Middle frontal gyrus (tissue), 1 donor: Measurements from ENCODE around the gene NEU4.

Experiments used
- DNase-seq: peaks from one replicate; pipeline ENCODE4 v3.0.0-alpha.2; 2015; ENCODE audit warnings: low spot score; ENCODE audit errors: extremely low spot score

Gene NEU4

GRCh38 chr2:241851325-241852115 is 42.5 kb downstream of the NEU4 start:
- no peak for DNase-seq

- DNase-seq, result no peak
These were observed 43.4 kb downstream of the NEU4 start for GRCh38 chr2:241852116-241852980.

- no peak for DNase-seq
These were observed 44.1 kb downstream of the NEU4 start for GRCh38 chr2:241852981-241853631.

GRCh38 chr2:241853651-241854341 is 44.8 kb downstream of the NEU4 start:
- no peak for DNase-seq

GRCh38 chr2:241854342-241855244 is 45.6 kb downstream of the NEU4 start:
- no peak for DNase-seq

GRCh38 chr2:241855245-241855887 is 46.4 kb downstream of the NEU4 start:
- no peak for DNase-seq

GRCh38 chr2:241855888-241856422 is 47.0 kb downstream of the NEU4 start:
- DNase-seq, result no peak

GRCh38 chr2:241857041-241857541 is 48.1 kb downstream of the NEU4 start:
- no peak for DNase-seq

GRCh38 chr2:241857572-241858121 is 48.7 kb downstream of the NEU4 start:
- DNase-seq, result no peak

GRCh38 chr2:241858206-241859016 is 49.4 kb downstream of the NEU4 start, which contains the start of gene PDCD1:
Gene PDCD1, minus strand, starts transcription at chr2:241858894. Its CDS starts 56 bp downstream, at chr2:241858838.
- no peak for DNase-seq

GRCh38 chr2:241859017-241859435 is 50.0 kb downstream of the NEU4 start:
- no peak for DNase-seq

GRCh38 chr2:241859436-241860183 is 50.6 kb downstream of the NEU4 start:
- DNase-seq, result peak; percentile 45

GRCh38 chr2:241860184-241861078 is 51.4 kb downstream of the NEU4 start:
- DNase-seq, result no peak

- DNase-seq, result no peak
These were observed 52.3 kb downstream of the NEU4 start for GRCh38 chr2:241861264-241861663.

GRCh38 chr2:241862093-241862492 is 53.1 kb downstream of the NEU4 start:
- DNase-seq, result no peak
